H1 (cell line): Measurements from ENCODE around the gene PIK3CA. TPM values are rescaled to one million over a fixed set of nuclear protein-coding genes. Genes with fewer than 3 reads are reported as not detected.
A peak's percentile ranks its signal among the peaks of the same experiment; 100 is the strongest.

Source experiments
- CTCF ChIA-PET: fragments of 300-600 bp; sonication (Branson Sonifier 250); formaldehyde crosslinking; loops from one replicate; lab custom pipeline; 2021; ENCODE audit not compliant: partially characterized antibody; lab: Charles Lee
- POLR2A ChIA-PET: fragments of 300-600 bp; sonication (Branson Sonifier 250); formaldehyde crosslinking; loops from one replicate; lab custom pipeline; 2021; ENCODE audit warnings: inconsistent platforms; ENCODE audit not compliant: partially characterized antibody; lab: Charles Lee
- DNase-seq, 2 experiments: peaks; one replicate each; pipeline versions ENCODE4 v3.0.0 to v3.0.0-alpha.2; 2010 to 2022; ENCODE audit warnings: low spot score in 2 of 2, low read depth in 1 of 2, mixed read lengths in 1 of 2
- FAIRE-seq: peaks from 2 replicates; lab custom pipeline; 2011; peaks lifted over from hg19 to GRCh38; lab: Jason Lieb, UNC
- H2AFZ ChIP-seq: 2 replicates; pipeline ENCODE4 v1.8.1; 2012; ENCODE audit warnings: low read length, inconsistent platforms
- H2AK5ac ChIP-seq: 2 replicates; pipeline ENCODE4 v1.6.1; 2013; ENCODE audit warnings: low read depth, low read length
- H2BK120ac ChIP-seq: replicated peaks from 2 replicates; pipeline ENCODE3; 2013; ENCODE audit warnings: low read depth, low read length, inconsistent platforms
- H2BK12ac ChIP-seq: 2 replicates; pipeline ENCODE4 v1.6.1; 2013; ENCODE audit warnings: low read depth, low read length
- H2BK15ac ChIP-seq: 2 replicates; pipeline ENCODE4 v1.6.1; 2013; ENCODE audit warnings: low read length
- H2BK20ac ChIP-seq: 2 replicates; pipeline ENCODE4 v1.6.1; 2013; ENCODE audit warnings: low read length
- H2BK5ac ChIP-seq: 2 replicates; pipeline ENCODE4 v1.6.1; 2013; ENCODE audit warnings: low read depth, low read length
- H3K14ac ChIP-seq: 2 replicates; pipeline ENCODE4 v1.6.1; 2013; ENCODE audit warnings: inconsistent platforms; ENCODE audit not compliant: insufficient read length
- H3K18ac ChIP-seq: 2 replicates; pipeline ENCODE4 v1.6.1; 2013; ENCODE audit warnings: low read length; ENCODE audit errors: extremely low read depth
- H3K23ac ChIP-seq: 2 replicates; pipeline ENCODE4 v1.6.1; 2013; ENCODE audit warnings: inconsistent platforms; ENCODE audit not compliant: insufficient read length
- H3K23me2 ChIP-seq: 2 replicates; pipeline ENCODE4 v1.6.1; 2013; ENCODE audit warnings: low read depth, low read length
- H3K27ac ChIP-seq: 2 replicates; pipeline ENCODE4 v1.6.1; 2011; ENCODE audit warnings: low read depth, low read length, inconsistent platforms
- H3K27me3 ChIP-seq, 4 experiments: replicated peaks in 1 of 4; 1 replicate in 1 of 4; 2 replicates in 3 of 4; pipeline versions ENCODE4 v1.6.1 to v1.8.1; 2011 to 2013; ENCODE audit warnings: low read length in 3 of 4, mild to moderate bottlenecking in 3 of 4, inconsistent platforms in 2 of 4, mixed read lengths in 2 of 4, moderate library complexity in 1 of 4; ENCODE audit not compliant: control insufficient read depth in 3 of 4, insufficient read depth in 3 of 4; ENCODE audit errors: extremely low read depth in 1 of 4
- H3K36me3 ChIP-seq, 4 experiments: 2 replicates each; pipeline versions ENCODE4 v1.6.1 to v1.8.1; 2011 to 2013; ENCODE audit warnings: mild to moderate bottlenecking in 4 of 4, low read length in 3 of 4, moderate library complexity in 2 of 4, control low read depth in 1 of 4, inconsistent platforms in 1 of 4; ENCODE audit not compliant: insufficient read depth in 4 of 4, control insufficient read depth in 2 of 4
- H3K4ac ChIP-seq: replicated peaks from 2 replicates; pipeline ENCODE3; 2013; ENCODE audit warnings: low read length, low read depth, mixed read lengths, inconsistent platforms; ENCODE audit not compliant: insufficient read length
- H3K4me1 ChIP-seq, 4 experiments: replicated peaks in 1 of 4; 1 replicate in 1 of 4; 2 replicates in 3 of 4; pipeline versions ENCODE4 v1.6.1 to v1.8.1; 2011 to 2013; ENCODE audit warnings: low read length in 3 of 4, inconsistent platforms in 2 of 4, mixed read lengths in 1 of 4; ENCODE audit not compliant: insufficient read depth in 4 of 4, control insufficient read depth in 3 of 4
- H3K4me2 ChIP-seq, 2 experiments: 2 replicates each; pipeline versions ENCODE4 v1.6.1 to v1.8.1; 2011 to 2013; ENCODE audit warnings: low read depth in 2 of 2, low read length in 2 of 2, control low read depth in 1 of 2, inconsistent platforms in 1 of 2, mild to moderate bottlenecking in 1 of 2; ENCODE audit not compliant: insufficient read depth in 1 of 2
- H3K4me3 ChIP-seq, 4 experiments: fragments of 200-600, 300-600 bp in 1 of 4; sonication (generic), shearing (Covaris generic), sonication (Bioruptor Twin) in 1 of 4; 2 replicates each; pipeline versions ENCODE4 v1.5.1 to v1.8.1; 2011 to 2016; ENCODE audit warnings: low read length in 4 of 4, low read depth in 3 of 4, control low read depth in 2 of 4, inconsistent platforms in 2 of 4, mild to moderate bottlenecking in 2 of 4, mixed read lengths in 1 of 4, moderate library complexity in 1 of 4; ENCODE audit not compliant: insufficient read depth in 2 of 4; ENCODE audit errors: extremely low read depth in 1 of 4
- H3K56ac ChIP-seq: replicated peaks from 2 replicates; pipeline ENCODE3; 2013; ENCODE audit warnings: low read depth, mild to moderate bottlenecking, mixed read lengths, low read length, inconsistent platforms; ENCODE audit not compliant: insufficient read length
- H3K79me1 ChIP-seq: 2 replicates; pipeline ENCODE4 v1.6.1; 2013; ENCODE audit warnings: low read depth, low read length, control low read depth
- H3K79me2 ChIP-seq, 2 experiments: 2 replicates each; pipeline versions ENCODE4 v1.6.1 to v1.8.1; 2012 to 2013; ENCODE audit warnings: low read length in 2 of 2, mild to moderate bottlenecking in 2 of 2, inconsistent platforms in 1 of 2; ENCODE audit not compliant: insufficient read depth in 2 of 2, control insufficient read depth in 1 of 2
- H3K9ac ChIP-seq, 4 experiments: replicated peaks in 1 of 4; 1 replicate in 1 of 4; 2 replicates in 3 of 4; pipeline versions ENCODE4 v1.6.1 to v1.8.1; 2011 to 2013; ENCODE audit warnings: low read depth in 3 of 4, low read length in 3 of 4, control low read depth in 2 of 4, mild to moderate bottlenecking in 2 of 4, moderate library complexity in 2 of 4, inconsistent platforms in 1 of 4; ENCODE audit errors: extremely low read depth in 1 of 4
- H3K9me3 ChIP-seq, 2 experiments: 2 replicates each; pipeline versions ENCODE4 v1.6.1 to v1.8.1; 2012 to 2013; ENCODE audit warnings: mild to moderate bottlenecking in 2 of 2, moderate library complexity in 2 of 2, control low read depth in 1 of 2, inconsistent platforms in 1 of 2, low read depth in 1 of 2, low read length in 1 of 2, mixed read lengths in 1 of 2; ENCODE audit not compliant: insufficient read depth in 2 of 2
- H4K20me1 ChIP-seq, 2 experiments: replicated peaks in 1 of 2; 2 replicates each; pipeline versions ENCODE3 to v1.8.1; 2011 to 2013; ENCODE audit warnings: inconsistent platforms in 2 of 2, low read length in 2 of 2, mild to moderate bottlenecking in 1 of 2; ENCODE audit not compliant: insufficient read depth in 2 of 2, control insufficient read depth in 1 of 2
- H4K5ac ChIP-seq: 2 replicates; pipeline ENCODE4 v1.6.1; 2013; ENCODE audit warnings: low read length, low read depth, mixed read lengths, inconsistent platforms; ENCODE audit not compliant: insufficient read length
- H4K8ac ChIP-seq: 2 replicates; pipeline ENCODE4 v1.8.0; 2013; ENCODE audit warnings: mild to moderate bottlenecking, moderate library complexity, low read length, inconsistent platforms; ENCODE audit not compliant: insufficient read depth; ENCODE audit errors: extremely low read depth
- H4K91ac ChIP-seq: replicated peaks from 2 replicates; pipeline ENCODE3; 2013; ENCODE audit warnings: low read length, mixed read lengths, inconsistent platforms; ENCODE audit not compliant: insufficient read length
- ASH2L ChIP-seq: fragments of 200-600, 300-600 bp; sonication (generic); IDR thresholded peaks from one replicate; pipeline ENCODE4 v1.7.1; 2017; ENCODE audit warnings: low read length
- ATF2 ChIP-seq: IDR thresholded peaks from 2 replicates; pipeline ENCODE4 v1.6.1; 2012; ENCODE audit warnings: low read length, inconsistent platforms
- BACH1 ChIP-seq: IDR thresholded peaks from 2 replicates; pipeline ENCODE4 v1.6.1; 2012; ENCODE audit warnings: low read length, improper control_type of control experiment
- CHD2 ChIP-seq: IDR thresholded peaks from 2 replicates; pipeline ENCODE4 v1.6.1; 2012; ENCODE audit warnings: low read length, improper control_type of control experiment
- GABPA ChIP-seq: IDR thresholded peaks from 2 replicates; pipeline ENCODE4 v1.6.1; 2011; ENCODE audit warnings: mild to moderate bottlenecking, low read length, moderate library complexity, borderline replicate concordance; ENCODE audit not compliant: insufficient read depth
- HDAC2 ChIP-seq, 2 experiments: fragments of 300-600 bp in 1 of 2; sonication (generic) in 1 of 2; IDR thresholded peaks; 2 replicates each; pipeline ENCODE4 v1.6.1; 2011 to 2012; ENCODE audit warnings: low read depth in 2 of 2, low read length in 2 of 2, mild to moderate bottlenecking in 2 of 2, moderate library complexity in 2 of 2, borderline replicate concordance in 1 of 2, inconsistent platforms in 1 of 2
- JUN ChIP-seq: IDR thresholded peaks from 2 replicates; pipeline ENCODE4 v1.6.1; 2011; ENCODE audit warnings: low read depth, mild to moderate bottlenecking, improper control_type of control experiment, low read length
- KDM1A ChIP-seq: fragments of 200-600, 300-600 bp; sonication (generic); IDR thresholded peaks from 2 replicates; pipeline ENCODE4 v1.7.1; 2016; ENCODE audit warnings: mild to moderate bottlenecking, low read length, borderline replicate concordance
- TAF7 ChIP-seq: optimal IDR thresholded peaks from 2 replicates; pipeline ENCODE3; 2011; ENCODE audit warnings: low read depth, mild to moderate bottlenecking, inconsistent platforms, low read length, moderate library complexity, borderline replicate concordance
- WGBS, 2 experiments: shearing (Covaris generic) in 1 of 2; methylation state at CpG; one replicate each; pipeline versions ENCODE4 v1.1.6 to v1.1.7; 2013 to 2015; ENCODE audit warnings: low lambda C conversion rate in 2 of 2, mixed read lengths in 2 of 2, inconsistent platforms in 1 of 2, low coverage in 1 of 2, missing lambda C conversion rate in 1 of 2; ENCODE audit not compliant: insufficient replicate concordance in 2 of 2, insufficient coverage in 1 of 2, insufficient read length in 1 of 2; ENCODE audit errors: extremely low coverage in 1 of 2, missing lambda C conversion rate in 1 of 2; 5-methylcytosine and 5-hydroxymethylcytosine counted together
- polyA plus RNA-seq, 7 experiments: library from polyadenylated mRNA; depleted of rRNA in 3 of 7; stranded (reverse) in 5 of 7; unstranded in 2 of 7; fragments of >200 nt in 5 of 7; fragments of 200-250 nt in 2 of 7; gene quantifications; 1 replicate in 5 of 7; 2 replicates in 1 of 7; 4 replicates in 1 of 7; pipeline versions ENCODE4 v1.2.1 to v1.2.3, GENCODE V29; 2011 to 2013; ENCODE audit warnings: missing spikeins in 2 of 7, mixed read lengths in 2 of 7
- total RNA-seq: library from RNA; stranded (reverse); fragmentation: NEBNext Ultra II Directional; extraction: Animal tissue kit (Norgen Biotek cat#: 25700); gene quantifications from 2 replicates; pipeline ENCODE4 v1.2.1, GENCODE V29; 2021

PIK3CA gene
- total and polyA plus RNA-seq, 2 of the 8 experiments (the other 6 are each of a cell fraction or from before 2014, with no cell fraction given): 1.6 to 11.3 TPM

- Histone ChIP-seq H2BK15ac (no peak overlapping the region), H2BK120ac (no peak overlapping the region), H3K9ac (peak overlapping the region; percentile 13 to 71 (median 33); a peak in 5 of 7 replicates), H3K79me2 (no peaks in the 10 kb centered on the region), H4K5ac (no peak overlapping the region), H3K23me2 (no peaks in the 10 kb centered on the region; the same call in 1 of the 2 replicates), H2BK5ac (no peak overlapping the region), H3K14ac (no peak overlapping the region), H3K4me3 (peak overlapping the region; percentile 43 to 68 (median 46)), H3K79me1 (no peaks in the 10 kb centered on the region), H3K4me2 (peak overlapping the region; percentile 23 to 62), H3K27me3 (peaks cover 0 to 3% (median 0%) of the 10 kb centered on the region in 4 experiments; a peak in 2 of 7 replicates), H2AK5ac (no peak overlapping the region), H2BK12ac (no peak overlapping the region), H3K4me1 (no peaks in the 10 kb centered on the region), H2AFZ (peak overlapping the region; percentile 91), H3K27ac (no peak overlapping the region), H2BK20ac (no peak overlapping the region), H3K9me3 (peaks cover 5 to 13% of the 10 kb centered on the region in 2 experiments; a peak in 1 of 4 replicates), H3K4ac (no peak overlapping the region), H3K23ac (no peak overlapping the region), H4K20me1 (no peaks in the 10 kb centered on the region), H4K8ac (peak overlapping the region; percentile 71; the same call in 1 of the 2 replicates), H3K36me3 (no peaks in the 10 kb centered on the region), H4K91ac (no peak overlapping the region), H3K18ac (no peak overlapping the region; the same call in 1 of the 2 replicates), H3K56ac (no peak overlapping the region)
- POLR2A ChIA-PET: interaction anchor here (0.6 kb wide), 1 partner anchor 11 kb away, joined by 3 read pairs; no protein-coding TSS in a partner anchor
- WGBS, 2 experiments: 20% methylated on average over 43 of the region's 71 CpGs; no CpG with 5 or more reads in 1 of the 2 experiments
- FAIRE-seq: no peak
- peak in 1 of 2 experiments; percentile 79 for DNase-seq
- CTCF ChIA-PET: interaction anchor here (0.6 to 1.8 kb wide), 5 partner anchors 11 to 61 kb away, joined by 3 to 4 read pairs (median 4); no protein-coding TSS in a partner anchor
- TF ChIP-seq CHD2: peak; percentile 20; the same call in 1 of the 2 replicates
- no peak for TF ChIP-seq JUN
- peak; percentile 76 for TF ChIP-seq ASH2L
- TF ChIP-seq BACH1: no peak
- TF ChIP-seq ATF2: no peak
- peak; percentile 42 for TF ChIP-seq TAF7
- peak; percentile 48; the same call in 1 of the 2 replicates for TF ChIP-seq KDM1A
- TF ChIP-seq GABPA: peak; percentile 32; the same call in 1 of the 2 replicates
- TF ChIP-seq HDAC2 (IDR thresholded peaks at IDR 0.05; ENCODE audit: borderline replicate concordance in 1 of 2, low read depth in 2 of 2, low read length in 2 of 2): peak in 1 of 2 experiments; percentile 41; a peak in 1 of 4 replicates
Observed at GRCh38 chr3:179260949-179261765, 113.0 kb downstream of the PIK3CA start.
